IMR-90 (cell line): Measurements from ENCODE around the gene UBASH3B.

Experiments used
- BHLHE40 ChIP-seq: fragments of 150-350 bp; IDR thresholded peaks from 2 replicates; pipeline ENCODE4 v1.6.1; 2016; ENCODE audit warnings: mild to moderate bottlenecking, low read depth, low read length
- CEBPB ChIP-seq: IDR thresholded peaks from 2 replicates; pipeline ENCODE4 v1.6.1; 2012; ENCODE audit warnings: low read depth, low read length, improper control_type of control experiment
- CTCF ChIP-seq: conservative IDR thresholded peaks from 2 replicates; pipeline ENCODE4 v1.5.1; 2012; ENCODE audit warnings: mild to moderate bottlenecking, low read depth, low read length, improper control_type of control experiment
- ELK1 ChIP-seq: fragments of 150-350 bp; IDR thresholded peaks from 2 replicates; pipeline ENCODE4 v1.6.1; 2016; ENCODE audit warnings: low read depth, mild to moderate bottlenecking, low read length, moderate library complexity, borderline replicate concordance
- MAFK ChIP-seq: IDR thresholded peaks from 2 replicates; pipeline ENCODE4 v1.6.1; 2012; ENCODE audit warnings: low read depth, low read length, improper control_type of control experiment
- MXI1 ChIP-seq: IDR thresholded peaks from 2 replicates; pipeline ENCODE4 v1.6.1; 2012; ENCODE audit warnings: low read depth, mild to moderate bottlenecking, low read length, moderate library complexity, borderline replicate concordance
- NFE2L2 ChIP-seq: fragments of 150-350 bp; IDR thresholded peaks from 2 replicates; pipeline ENCODE4 v1.6.1; 2016; ENCODE audit warnings: low read depth, mild to moderate bottlenecking, low read length
- POLR2A ChIP-seq: IDR thresholded peaks from 2 replicates; pipeline ENCODE4 v1.6.1; 2012; ENCODE audit warnings: mild to moderate bottlenecking, low read depth, low read length
- RAD21 ChIP-seq: IDR thresholded peaks from 2 replicates; pipeline ENCODE4 v1.6.1; 2012; ENCODE audit warnings: low read length, improper control_type of control experiment
- RFX5 ChIP-seq: IDR thresholded peaks from 2 replicates; pipeline ENCODE4 v1.8.0; 2012; ENCODE audit warnings: low read depth, mild to moderate bottlenecking, low read length, moderate library complexity
- SMC3 ChIP-seq: fragments of 150-350 bp; IDR thresholded peaks from 2 replicates; pipeline ENCODE4 v1.6.1; 2016; ENCODE audit warnings: low read depth, mild to moderate bottlenecking, antibody characterized with exemption, low read length, moderate library complexity
- USF2 ChIP-seq: fragments of 150-350 bp; IDR thresholded peaks from 2 replicates; pipeline ENCODE4 v1.6.1; 2017; ENCODE audit warnings: mild to moderate bottlenecking, antibody characterized with exemption, low read length, low read depth

- no peak for TF ChIP-seq CTCF
- no peak for TF ChIP-seq CEBPB
- TF ChIP-seq RAD21: no peak
- TF ChIP-seq POLR2A: no peak
- TF ChIP-seq MAFK: no peak
- TF ChIP-seq ELK1: no peak
- TF ChIP-seq NFE2L2: no peak
- TF ChIP-seq BHLHE40: no peak
- TF ChIP-seq USF2: no peak
- no peak for TF ChIP-seq MXI1
- no peak for TF ChIP-seq RFX5
- no peak for TF ChIP-seq SMC3
Observed at GRCh38 chr11:122681070-122681469, 25.5 kb downstream of the UBASH3B start.
